Keratinocyte (primary cell): Measurements from ENCODE around the gene GNAT2. TPM values are rescaled to one million over a fixed set of nuclear protein-coding genes. Genes with fewer than 3 reads are reported as not detected.
A peak's percentile ranks its signal among the peaks of the same experiment; 100 is the strongest.

ENCODE experiments used
- DNase-seq: peaks from one replicate; pipeline ENCODE4 v3.0.0-alpha.2; 2011; ENCODE audit warnings: low read depth, missing footprints, low spot score
- FAIRE-seq: peaks from 2 replicates; lab custom pipeline; 2011; peaks lifted over from hg19 to GRCh38; lab: Jason Lieb, UNC
- H2AFZ ChIP-seq: 2 replicates; pipeline ENCODE4 v1.6.0; 2012; ENCODE audit warnings: low read length, control low read depth, inconsistent platforms; ENCODE audit not compliant: control insufficient read depth
- H3K27ac ChIP-seq: 2 replicates; pipeline ENCODE4 v1.5.1; 2011; ENCODE audit warnings: low read length; ENCODE audit not compliant: control insufficient read depth, insufficient read depth
- H3K27me3 ChIP-seq: 3 replicates; pipeline ENCODE4 v1.6.0; 2011; ENCODE audit warnings: low read length; ENCODE audit not compliant: control insufficient read depth, insufficient read depth; ENCODE audit errors: extremely low read depth
- H3K36me3 ChIP-seq, 2 experiments: 2 replicates in 1 of 2; 3 replicates in 1 of 2; pipeline ENCODE4 v1.5.1; 2011; ENCODE audit warnings: low read length in 2 of 2, mild to moderate bottlenecking in 1 of 2; ENCODE audit not compliant: control insufficient read depth in 2 of 2, insufficient read depth in 2 of 2; ENCODE audit errors: extremely low read depth in 1 of 2
- H3K4me1 ChIP-seq: 3 replicates; pipeline ENCODE4 v1.5.1; 2011; ENCODE audit warnings: low read length; ENCODE audit not compliant: control insufficient read depth, insufficient read depth; ENCODE audit errors: extremely low read depth
- H3K4me2 ChIP-seq: 3 replicates; pipeline ENCODE4 v1.6.0; 2011; ENCODE audit warnings: low read depth, low read length; ENCODE audit not compliant: control insufficient read depth, insufficient read depth; ENCODE audit errors: extremely low read depth
- H3K4me3 ChIP-seq, 3 experiments: fragments of 200-600 bp in 1 of 3; sonication (generic) in 1 of 3; 2 replicates in 2 of 3; 3 replicates in 1 of 3; pipeline ENCODE4 v1.5.1; 2011 to 2016; ENCODE audit warnings: low read length in 3 of 3, mild to moderate bottlenecking in 3 of 3, control low read depth in 2 of 3, inconsistent platforms in 1 of 3, low read depth in 1 of 3, mixed read lengths in 1 of 3, mixed run types in 1 of 3, moderate library complexity in 1 of 3; ENCODE audit not compliant: control insufficient read depth in 2 of 3, insufficient read depth in 2 of 3; ENCODE audit errors: extremely low read depth in 1 of 3
- H3K79me2 ChIP-seq: 2 replicates; pipeline ENCODE4 v1.6.0; 2012; ENCODE audit warnings: low read length; ENCODE audit not compliant: control insufficient read depth, insufficient read depth
- H3K9ac ChIP-seq: 3 replicates; pipeline ENCODE4 v1.6.0; 2011; ENCODE audit warnings: low read length; ENCODE audit not compliant: control insufficient read depth, insufficient read depth; ENCODE audit errors: extremely low read depth
- H3K9me1 ChIP-seq: 3 replicates; pipeline ENCODE4 v1.6.0; 2011; ENCODE audit warnings: low read length; ENCODE audit not compliant: control insufficient read depth, insufficient read depth; ENCODE audit errors: extremely low read depth
- H3K9me3 ChIP-seq: 2 replicates; pipeline ENCODE4 v1.5.1; 2012; ENCODE audit warnings: low read depth, low read length; ENCODE audit not compliant: control insufficient read depth
- H4K20me1 ChIP-seq: 3 replicates; pipeline ENCODE4 v1.6.0; 2011; ENCODE audit warnings: low read length; ENCODE audit not compliant: control insufficient read depth, insufficient read depth; ENCODE audit errors: extremely low read depth
- CTCF ChIP-seq, 3 experiments: IDR thresholded peaks in 1 of 3; conservative IDR thresholded peaks in 1 of 3; optimal IDR thresholded peaks in 1 of 3; 2 replicates in 2 of 3; 3 replicates in 1 of 3; pipeline versions ENCODE3 to v1.5.1; 2011; ENCODE audit warnings: low read length in 3 of 3, mild to moderate bottlenecking in 3 of 3, moderate library complexity in 2 of 3, control low read depth in 1 of 3, inconsistent platforms in 1 of 3; ENCODE audit not compliant: insufficient read depth in 2 of 3; ENCODE audit errors: extremely low read depth in 1 of 3
- EZH2 ChIP-seq: IDR thresholded peaks from one replicate; pipeline ENCODE4 v1.6.1; 2012; ENCODE audit warnings: inconsistent platforms, mild to moderate bottlenecking, low read length, moderate library complexity
- dilution Hi-C: fragments of 300-500 bp; cut with MboI; formaldehyde crosslinking; loops from one replicate; pipeline ENCODE4 v1.7.0; 2020; ENCODE audit warnings: low sequenced_read_pairs; ENCODE audit not compliant: extremely low pct_ligation_motif_present
- polyA plus RNA-seq, 5 experiments: library from polyadenylated mRNA; depleted of rRNA in 3 of 5; stranded (reverse) in 3 of 5; stranded (forward) in 1 of 5; unstranded in 1 of 5; fragments of >200 nt; gene quantifications; 1 replicate in 1 of 5; 2 replicates in 3 of 5; 3 replicates in 1 of 5; pipeline versions ENCODE4 v1.2.1 to v1.2.3, GENCODE V29; 2011 to 2012; ENCODE audit warnings: missing spikeins in 2 of 5, low read depth in 1 of 5, low replicate concordance in 1 of 5

Gene GNAT2
- polyA plus RNA-seq, 1 donor (not counting 4 experiments of a cell fraction or from before 2014, with no cell fraction given), result 0.17 TPM

GRCh38 chr1:109598156-109598555 lies 21.3 kb downstream of the GNAT2 start:
- dilution Hi-C loops, result no loop called here
- TF ChIP-seq CTCF (optimal IDR thresholded peaks at IDR 0.05 in 1 of 3, IDR thresholded peaks at IDR 0.05 in 1 of 3, conservative IDR thresholded peaks at IDR 0.05 in 1 of 3; ENCODE audit: extremely low read depth in 1 of 3, insufficient read depth in 2 of 3, low read length in 3 of 3), result no peak
- TF ChIP-seq EZH2, result no peak
- FAIRE-seq, result no peak
- Histone ChIP-seq H3K9me1 (no peaks in the 10 kb centered on the region), H3K9me3 (no peaks in the 10 kb centered on the region), H4K20me1 (no peaks in the 10 kb centered on the region), H3K9ac (no peak overlapping the region), H3K27ac (no peak overlapping the region), H3K4me1 (peaks cover 15% of the 10 kb centered on the region), H3K36me3 (peaks cover 9 to 14% of the 10 kb centered on the region in 2 experiments), H3K4me3 (no peak overlapping the region), H3K79me2 (no peaks in the 10 kb centered on the region), H3K27me3 (no peaks in the 10 kb centered on the region), H3K4me2 (no peak overlapping the region), H2AFZ (no peak overlapping the region)
- no peak for DNase-seq

GRCh38 chr1:109595531-109595930 lies 23.9 kb downstream of the GNAT2 start:
- Histone ChIP-seq H3K4me2 (peak overlapping the region; percentile 54), H4K20me1 (no peaks in the 10 kb centered on the region), H2AFZ (no peak overlapping the region), H3K27ac (peak overlapping the region; percentile 76), H3K36me3 (peaks cover 14 to 25% of the 10 kb centered on the region in 2 experiments), H3K4me1 (peaks cover 15% of the 10 kb centered on the region), H3K27me3 (no peaks in the 10 kb centered on the region), H3K9ac (peak overlapping the region; percentile 41), H3K4me3 (no peak overlapping the region), H3K9me3 (no peaks in the 10 kb centered on the region), H3K79me2 (no peaks in the 10 kb centered on the region), H3K9me1 (no peaks in the 10 kb centered on the region)
- DNase-seq, result no peak
- dilution Hi-C loops, result no loop called here
- peak; percentile 26 for FAIRE-seq
- TF ChIP-seq EZH2 (no peak), CTCF (optimal IDR thresholded peaks at IDR 0.05 in 1 of 3, IDR thresholded peaks at IDR 0.05 in 1 of 3, conservative IDR thresholded peaks at IDR 0.05 in 1 of 3; ENCODE audit: extremely low read depth in 1 of 3, insufficient read depth in 2 of 3, low read length in 3 of 3) (no peak)
